Umbilical cord (tissue), 2 donors: ENCODE results near the gene TRMT112. TPM values are rescaled to one million over a fixed set of nuclear protein-coding genes. Genes with fewer than 3 reads are reported as not detected.
"Not testable (repeated sequence)": the region's sequence is repeated elsewhere in the genome, so short reads cannot be mapped to it uniquely, and the experiment has no call there.

ENCODE experiments used
- DNase-seq: peaks from one replicate; pipeline ENCODE4 v3.0.0-alpha.2; 2015; ENCODE audit warnings: low spot score
- total RNA-seq: library from RNA; depleted of rRNA; stranded (reverse); fragments of >200 nt; gene quantifications from one replicate; pipeline ENCODE4 v1.2.3, GENCODE V29; 2014; ENCODE audit warnings: low replicate concordance; ENCODE audit not compliant: insufficient read depth

Gene TRMT112
- total RNA-seq, 1 donor from 2014 or later = 226 TPM

- no peak for DNase-seq
Measured at GRCh38 chr11:64313491-64314145, 3.7 kb downstream of the TRMT112 start.

DNA sequence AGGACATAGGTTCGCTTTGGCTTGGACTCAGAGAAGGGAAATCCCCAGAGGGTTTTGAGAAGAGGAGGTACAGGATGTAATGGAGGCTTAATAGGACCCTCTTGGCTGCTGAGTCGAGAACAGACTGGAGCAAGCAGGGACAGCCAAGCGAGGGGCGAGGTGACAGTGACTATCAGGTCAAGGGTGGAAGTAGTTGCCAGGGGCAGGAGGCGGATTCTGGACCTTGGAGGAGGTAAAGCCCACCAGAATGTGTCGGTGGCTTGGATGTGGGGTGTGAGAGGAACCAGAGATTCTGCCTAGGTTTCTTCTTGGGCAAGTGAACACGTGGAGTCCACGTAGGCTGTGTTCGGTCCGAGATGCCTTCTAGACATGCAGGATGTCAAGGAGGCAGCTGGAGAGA, 4.4 kb downstream of the TRMT112 start:
- no peak for DNase-seq

- DNase-seq = not testable (repeated sequence)
Measured at GRCh38 chr11:64307795-64308194, 9.6 kb downstream of the TRMT112 start.

- DNase-seq = no peak
Measured at GRCh38 chr11:64306876-64307622, 10.3 kb downstream of the TRMT112 start.

- no peak for DNase-seq
Measured at GRCh38 chr11:64306563-64306875, 10.8 kb downstream of the TRMT112 start.

- DNase-seq = peak; percentile 54
Measured at GRCh38 chr11:64305691-64306562, 11.4 kb downstream of the TRMT112 start.

DNA sequence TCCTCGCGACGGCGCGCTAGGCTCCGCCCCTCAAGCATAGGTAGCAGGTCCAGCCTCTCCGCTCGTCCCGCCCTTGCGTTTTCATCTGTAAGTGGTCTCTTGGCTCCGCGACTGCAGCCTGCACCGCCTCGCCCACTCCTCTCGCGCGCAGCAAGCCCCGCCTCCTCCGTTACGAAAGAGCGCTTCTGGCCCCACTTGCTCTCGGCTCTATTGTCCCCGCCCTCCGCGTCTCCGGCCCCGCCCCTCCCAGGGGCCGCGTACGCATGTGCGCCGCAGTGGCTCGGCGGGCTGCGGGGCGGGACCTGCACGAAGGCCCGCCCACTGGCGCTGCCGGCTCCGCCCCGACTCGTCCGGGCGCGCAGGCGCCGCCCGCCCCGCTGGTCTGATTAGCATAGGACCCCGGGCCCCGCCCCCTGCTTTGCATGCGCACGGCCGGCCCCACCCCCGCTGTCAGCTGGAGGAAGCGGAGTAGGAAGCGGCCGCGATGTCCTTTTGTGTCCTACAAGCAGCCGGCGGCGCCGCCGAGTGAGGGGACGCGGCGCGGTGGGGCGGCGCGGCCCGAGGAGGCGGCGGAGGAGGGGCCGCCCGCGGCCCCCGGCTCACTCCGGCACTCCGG, 12.2 kb downstream of the TRMT112 start, which contains the start of gene ESRRA:
TSS of gene ESRRA (plus strand) at position 450 of the 616 bp plus-strand sequence. CDS start 1,656 bp downstream, outside the sequence.
- DNase-seq = peak; percentile 99

DNA sequence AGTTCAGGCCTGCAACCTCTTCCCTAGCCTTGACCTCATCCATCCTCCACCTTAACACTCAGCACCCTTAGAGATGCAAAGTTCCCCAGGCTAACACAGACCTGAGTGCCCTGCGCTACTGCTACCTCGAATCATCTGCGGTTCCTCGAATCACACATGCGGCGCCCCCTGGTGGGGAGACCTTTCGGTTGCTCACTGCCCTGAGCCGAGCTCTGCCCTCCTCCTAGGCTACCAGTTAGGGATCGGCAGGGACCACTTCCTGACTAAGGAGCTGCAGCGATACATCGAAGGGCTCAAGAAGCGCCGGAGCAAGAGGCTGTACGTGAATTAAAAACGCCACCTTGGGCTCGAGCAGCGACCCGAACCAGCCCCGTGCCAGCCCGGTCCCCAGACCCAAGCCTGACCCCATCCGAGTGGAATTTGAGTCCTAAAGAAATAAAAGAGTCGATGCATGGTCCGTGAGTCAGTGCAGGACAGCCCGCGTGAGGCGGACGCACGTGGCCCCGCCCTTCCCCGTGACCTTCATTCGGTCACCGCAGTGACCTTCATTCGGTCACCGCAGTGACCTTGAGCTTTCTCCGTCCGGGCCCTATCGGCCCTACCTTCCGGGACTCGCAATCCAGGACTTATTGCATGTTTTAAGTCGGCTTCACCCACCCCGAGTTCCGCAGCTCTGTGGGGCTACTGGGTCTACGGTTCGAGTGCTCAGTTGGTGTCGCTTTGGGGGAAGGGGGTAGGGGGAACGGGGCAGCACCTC, 12.9 kb downstream of the TRMT112 start:
- DNase-seq = peak; percentile 91

DNA sequence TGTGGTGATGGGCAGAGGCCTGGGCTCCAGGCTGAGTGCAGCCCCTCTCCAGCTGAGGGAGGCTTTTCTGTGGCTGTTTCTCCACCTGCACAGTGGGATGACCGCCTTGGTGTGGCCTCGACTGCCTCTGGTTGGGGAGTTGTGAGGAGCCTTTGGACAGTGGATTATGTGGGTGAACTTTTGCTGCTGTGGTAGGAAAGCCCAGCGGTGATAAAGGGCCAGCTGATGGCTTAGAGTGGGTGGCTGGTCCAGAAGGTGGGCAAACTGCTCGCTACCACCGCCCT, 13.4 kb downstream of the TRMT112 start:
- DNase-seq = no peak

- DNase-seq = no peak
Measured at GRCh38 chr11:64303109-64304031, 14.0 kb downstream of the TRMT112 start.

GRCh38 chr11:64299847-64300648, 17.3 kb downstream of the TRMT112 start, which contains the start of gene CATSPERZ:
Gene CATSPERZ, plus strand, starts transcription at chr11:64300358. Its CDS starts 53 bp downstream, at chr11:64300411.
- DNase-seq = no peak

- peak; percentile 49 for DNase-seq
Measured at GRCh38 chr11:64298966-64299846, 18.2 kb downstream of the TRMT112 start.

GRCh38 chr11:64297699-64298358, 19.5 kb downstream of the TRMT112 start:
- no peak for DNase-seq

DNA sequence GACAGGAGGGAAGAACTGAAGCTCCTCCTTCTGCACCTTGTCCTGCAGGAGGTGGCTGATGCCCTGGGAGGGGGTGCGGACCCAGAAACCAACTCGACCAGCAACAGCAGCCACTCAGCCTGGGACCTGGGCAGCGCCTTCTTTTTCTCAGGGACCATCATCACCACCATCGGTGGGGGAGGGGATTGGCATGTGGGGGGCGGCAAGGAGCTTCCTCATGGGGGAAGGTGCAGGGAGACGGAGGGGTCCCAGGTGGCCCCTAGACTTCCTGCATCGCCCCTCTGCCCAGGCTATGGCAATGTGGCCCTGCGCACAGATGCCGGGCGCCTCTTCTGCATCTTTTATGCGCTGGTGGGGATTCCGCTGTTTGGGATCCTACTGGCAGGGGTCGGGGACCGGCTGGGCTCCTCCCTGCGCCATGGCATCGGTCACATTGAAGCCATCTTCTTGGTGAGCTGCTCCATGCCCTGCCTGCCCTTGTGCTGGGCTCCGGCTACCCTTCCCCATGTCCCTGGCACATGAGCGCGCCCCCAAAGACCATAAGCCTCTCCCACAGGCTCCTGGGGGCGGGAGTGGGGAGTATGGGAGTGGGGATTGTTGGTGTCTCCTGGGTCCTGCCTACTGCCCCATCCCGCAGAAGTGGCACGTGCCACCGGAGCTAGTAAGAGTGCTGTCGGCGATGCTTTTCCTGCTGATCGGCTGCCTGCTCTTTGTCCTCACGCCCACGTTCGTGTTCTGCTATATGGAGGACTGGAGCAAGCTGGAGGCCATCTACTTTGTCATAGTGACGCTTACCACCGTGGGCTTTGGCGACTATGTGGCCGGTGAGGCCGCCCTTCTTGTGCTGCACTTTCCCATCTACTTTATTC, 20.3 kb downstream of the TRMT112 start:
- DNase-seq = no peak

GRCh38 chr11:64296236-64296635, 21.1 kb downstream of the TRMT112 start:
- no peak for DNase-seq

DNA sequence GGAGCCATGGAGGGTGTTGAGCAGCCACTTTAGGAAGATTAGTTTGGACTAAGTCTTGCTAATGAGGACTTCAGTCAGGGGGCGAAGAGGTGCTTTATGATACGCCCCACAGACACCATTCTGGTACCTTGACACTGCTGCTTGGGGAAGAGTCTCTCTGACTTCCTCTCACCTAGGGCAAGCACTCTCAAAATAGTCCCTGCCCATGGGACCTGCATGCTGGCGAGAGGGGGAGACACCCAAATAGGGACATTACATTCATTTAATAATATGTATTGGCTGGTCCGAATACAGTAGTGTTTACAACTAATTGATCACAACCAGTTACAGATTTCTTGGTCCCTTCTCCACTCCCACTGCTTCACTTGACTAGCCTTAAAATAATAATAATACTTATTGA, 21.6 kb downstream of the TRMT112 start:
- DNase-seq = no peak

GRCh38 chr11:64294774-64295173, 22.6 kb downstream of the TRMT112 start:
- DNase-seq = no peak
